ENCODE data around the gene USP46.

The USP46 gene

DNA sequence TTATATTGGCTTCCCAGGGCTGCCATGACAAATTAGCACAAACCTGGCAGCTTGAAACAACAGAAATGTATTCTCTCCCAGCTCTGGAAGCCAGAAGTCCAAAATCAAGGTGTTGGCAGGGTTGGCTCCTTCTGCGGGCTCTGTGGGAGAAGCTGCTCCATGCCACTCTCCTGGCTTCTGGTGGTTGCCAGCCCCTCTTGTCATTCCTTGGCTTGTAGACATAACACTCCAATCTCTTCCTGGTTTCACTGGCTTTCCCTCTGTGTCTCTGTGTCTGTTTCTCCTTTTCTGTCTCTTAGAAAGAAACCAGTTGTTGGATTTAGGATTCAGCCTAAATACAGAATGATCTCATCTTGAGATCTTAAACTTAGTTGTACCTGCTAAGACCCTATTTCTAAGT, 85.5 kb downstream of the USP46 start:
- DNase-seq (ENCODE audit: low read depth), result no peak

- no peak for DNase-seq (ENCODE audit: low read depth)
These were observed 86.1 kb downstream of the USP46 start for GRCh38 chr4:52572936-52573485.

DNA sequence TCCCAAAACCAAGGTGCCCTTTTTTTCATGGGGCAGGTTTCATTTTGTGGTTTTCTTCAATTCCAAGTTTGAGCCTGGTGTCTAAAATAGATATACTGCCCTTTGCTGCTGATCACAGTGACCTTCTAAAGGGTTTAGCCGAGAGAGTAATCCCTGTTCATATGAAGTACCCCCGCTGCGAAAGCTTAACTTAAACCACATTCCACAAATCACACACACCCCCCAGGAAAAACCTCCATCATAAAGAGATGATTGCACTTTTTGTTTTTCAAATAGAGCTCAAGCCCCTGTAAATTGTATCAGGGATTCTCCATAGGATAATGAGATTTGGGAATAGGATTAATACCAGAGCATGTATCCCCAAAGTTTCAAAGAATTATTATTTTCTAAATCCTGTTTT, 90.8 kb downstream of the USP46 start:
- DNase-seq (ENCODE audit: low read depth), result no peak

DNA sequence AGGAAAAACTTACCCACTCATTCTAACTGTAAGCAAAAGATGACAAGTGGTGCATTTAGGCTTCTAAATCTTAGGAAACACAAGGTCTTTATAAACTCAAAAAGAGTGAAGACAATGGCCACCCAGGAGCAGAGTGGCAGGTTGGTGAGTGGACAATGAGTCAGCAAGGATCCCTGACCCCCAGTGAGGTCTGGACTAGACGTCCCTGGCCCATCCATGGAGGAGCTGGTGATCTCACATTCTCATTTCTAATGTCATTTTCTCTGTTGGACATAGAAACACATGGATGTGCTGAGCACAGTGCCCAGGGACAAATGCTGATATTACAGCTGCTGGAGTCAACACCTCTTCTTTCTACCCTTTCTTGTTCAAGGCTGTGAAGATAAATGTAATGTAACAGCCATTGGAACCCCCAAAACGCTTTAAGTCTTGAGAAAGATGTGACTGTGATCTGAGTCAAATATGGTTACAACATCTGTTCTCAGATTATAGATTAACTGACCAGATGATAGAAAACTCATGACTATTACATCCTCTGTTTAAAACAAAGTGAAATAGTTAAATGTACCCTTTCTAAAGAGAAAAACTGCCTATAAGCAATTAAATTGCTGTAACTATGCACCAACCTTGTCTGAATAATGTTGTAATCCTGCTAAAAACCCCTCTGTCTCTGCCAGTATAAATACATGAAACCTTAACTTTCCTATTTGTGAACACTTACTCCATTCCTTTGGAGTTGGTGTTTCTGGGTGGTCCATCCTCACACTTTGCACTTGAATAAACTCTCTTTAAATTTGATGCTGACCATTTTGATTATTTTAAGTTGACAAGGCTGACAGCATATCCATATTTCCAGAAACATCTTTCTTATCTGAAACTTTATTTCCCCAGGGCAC, 92.7 kb downstream of the USP46 start:
- no peak for DNase-seq (ENCODE audit: low read depth)

DNA sequence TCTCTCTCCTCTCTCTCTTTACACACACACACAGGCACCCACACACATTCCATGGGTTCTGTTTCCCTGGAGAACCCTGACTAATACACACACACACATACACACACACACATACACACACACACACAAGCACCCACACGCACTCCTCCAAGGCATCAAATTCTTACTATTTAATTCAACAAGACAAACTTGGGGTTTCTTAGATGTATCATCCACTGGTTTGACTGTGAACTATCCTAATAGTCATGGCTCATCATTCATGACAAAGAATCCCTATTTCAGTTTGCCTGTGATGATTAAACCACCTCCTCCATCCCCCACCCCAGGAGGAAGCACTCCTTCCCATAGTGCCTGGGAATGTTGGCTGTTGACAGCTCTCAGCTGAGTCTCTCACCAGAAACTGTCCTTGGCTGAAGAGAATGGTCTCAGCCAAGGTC, 98.2 kb downstream of the USP46 start:
- DNase-seq (ENCODE audit: low read depth), result no peak

GRCh38 chr4:52555356-52555716, 103.8 kb downstream of the USP46 start:
- no peak for DNase-seq (ENCODE audit: low read depth)

GRCh38 chr4:52554612-52555355, 104.3 kb downstream of the USP46 start:
- no peak for DNase-seq (ENCODE audit: low read depth)

DNA sequence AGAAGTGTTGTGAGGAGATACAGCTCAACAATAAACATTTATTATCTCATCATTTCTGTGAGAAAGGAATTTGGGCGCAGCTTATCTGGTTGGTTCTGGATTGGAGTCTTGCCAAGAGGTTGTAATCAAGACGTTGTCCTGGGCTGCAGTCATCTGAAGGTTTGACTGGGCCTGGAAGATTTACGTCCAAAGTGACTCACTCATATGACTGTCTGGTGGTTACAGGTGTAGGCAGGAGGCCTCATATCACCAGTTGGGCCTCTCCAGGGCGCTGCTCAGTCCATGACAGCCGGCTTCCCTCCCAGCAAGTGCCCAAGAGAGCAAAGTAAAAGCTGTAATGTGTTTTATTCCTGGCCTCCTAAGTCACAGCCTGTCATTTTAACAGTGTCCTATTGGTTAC, 106.3 kb downstream of the USP46 start:
- no peak for DNase-seq (ENCODE audit: low read depth)

DNA sequence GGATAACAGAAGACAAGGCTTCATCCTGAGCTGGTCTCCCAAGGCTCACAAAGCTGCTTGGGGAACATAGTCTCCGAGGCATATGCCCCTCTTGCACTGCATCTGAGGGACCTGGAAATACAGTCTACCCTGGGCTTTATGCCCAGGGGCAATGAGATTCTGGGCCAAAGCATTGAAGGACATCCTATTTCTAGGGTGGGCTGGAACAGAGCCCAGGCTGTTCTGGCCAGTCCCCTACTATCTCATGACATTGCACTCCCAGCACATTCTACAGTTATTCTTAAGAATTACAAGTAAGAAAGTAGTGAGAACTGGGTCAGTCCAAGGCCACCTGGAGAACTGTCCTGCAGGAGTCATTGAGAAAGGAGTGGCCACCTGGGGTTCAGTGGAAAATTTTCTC, 107.6 kb downstream of the USP46 start:
- DNase-seq (ENCODE audit: low read depth), result no peak

GRCh38 chr4:52550186-52550585, 108.9 kb downstream of the USP46 start:
- no peak for DNase-seq (ENCODE audit: low read depth)

DNA sequence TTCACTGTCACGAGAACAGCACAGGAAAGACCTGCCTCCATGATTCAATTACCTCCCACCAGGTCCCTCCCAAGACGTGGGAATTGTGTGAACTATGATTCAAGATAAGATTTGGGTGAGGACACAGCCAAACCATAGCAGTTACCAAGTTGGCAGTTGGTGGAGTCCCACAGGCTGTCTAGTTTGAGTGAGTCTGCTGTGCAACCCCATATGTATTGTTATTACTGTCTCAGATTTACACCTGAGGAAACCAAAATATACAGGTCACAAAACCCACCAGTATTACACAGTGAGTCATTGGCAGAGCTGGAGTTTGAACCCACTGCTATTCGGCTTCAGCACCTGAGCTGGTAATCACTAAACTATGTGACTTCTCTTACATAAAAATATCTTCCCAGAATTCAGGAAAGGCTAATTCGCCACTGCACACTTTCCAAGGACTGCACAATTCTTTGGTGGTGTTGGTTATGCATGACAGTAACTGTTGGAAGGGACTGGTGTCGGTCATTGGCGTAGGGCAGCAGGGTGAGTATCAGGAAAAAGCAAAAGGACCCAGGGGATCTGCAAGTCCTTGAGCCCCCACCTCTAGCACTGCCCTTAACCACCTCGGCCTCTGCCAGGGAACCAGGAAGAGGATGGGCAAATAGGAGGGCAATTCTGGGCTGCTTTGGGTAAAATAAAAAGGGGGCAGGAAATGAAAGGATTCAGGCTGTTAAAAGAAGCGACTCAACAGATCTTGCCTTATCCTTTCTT, 110.1 kb downstream of the USP46 start:
- DNase-seq (ENCODE audit: low read depth), result no peak

DNA sequence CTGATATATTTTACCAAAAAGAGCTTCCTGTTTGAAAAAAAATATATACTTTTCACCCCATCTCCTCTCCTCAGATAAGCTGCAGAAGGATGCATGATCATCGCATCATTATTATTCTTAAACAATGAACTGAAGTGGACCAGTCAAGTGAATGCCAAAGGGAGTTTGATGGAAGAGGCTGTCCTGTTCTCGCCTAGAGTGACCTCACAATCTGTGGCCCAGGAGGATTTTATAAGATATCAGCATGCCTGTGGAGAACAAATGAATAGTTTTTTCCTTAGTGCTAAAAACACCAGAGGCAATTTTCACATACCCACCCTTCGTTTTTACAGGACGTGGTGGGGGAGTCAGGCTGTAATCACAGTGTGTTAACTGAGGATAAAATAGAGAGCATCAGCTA, 112.7 kb downstream of the USP46 start:
- no peak for DNase-seq (ENCODE audit: low read depth)

DNA sequence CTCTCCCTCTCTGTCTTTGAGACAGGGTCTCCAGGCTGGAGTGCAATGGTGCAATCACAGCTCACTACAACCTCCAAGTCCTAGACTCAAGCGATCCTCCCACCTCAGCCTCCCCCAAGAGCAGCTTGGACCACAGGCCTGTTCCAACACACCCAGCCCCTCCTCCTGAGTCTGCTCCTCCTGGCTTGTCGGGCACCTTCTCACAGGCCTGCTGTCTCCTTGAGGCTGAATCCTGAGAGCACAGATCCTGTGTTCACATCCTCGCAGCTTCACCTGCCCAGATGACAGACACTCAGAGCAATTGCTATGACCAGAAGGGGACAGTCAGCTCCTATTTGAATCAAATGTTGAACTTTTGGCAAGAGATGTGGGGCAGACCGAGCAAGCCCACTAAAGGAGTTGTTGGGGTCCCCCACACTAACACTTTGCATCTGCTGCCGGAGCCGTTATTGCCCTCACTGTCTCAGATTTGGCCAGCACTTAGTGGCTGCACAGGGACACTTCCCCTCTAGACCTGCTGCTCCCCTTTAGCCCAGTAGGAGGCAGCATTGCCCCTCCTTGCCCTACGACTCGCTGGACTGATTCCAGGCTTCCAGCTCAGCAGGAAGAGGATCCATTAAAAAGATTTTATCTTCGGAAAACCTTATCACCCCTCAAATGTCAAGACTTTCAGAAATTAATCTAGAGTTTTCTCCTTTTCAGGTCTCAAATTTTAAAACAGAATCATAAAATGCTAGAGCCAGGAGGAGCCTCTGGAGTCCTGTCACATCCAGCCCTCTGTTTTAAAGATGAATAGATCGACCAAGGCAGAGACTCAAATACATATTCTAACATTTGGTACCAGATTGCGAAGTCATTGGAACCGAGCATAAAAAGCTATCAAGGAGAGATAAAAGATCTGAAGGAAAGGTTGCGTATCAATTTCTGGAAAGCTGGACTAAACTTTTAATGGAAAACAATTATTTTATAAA, 113.7 kb downstream of the USP46 start:
- peak; percentile 35 for DNase-seq (ENCODE audit: low read depth)

Measured in activated T-cell treated with anti-CD3 and anti-CD28 coated beads for 24 hours (primary cell).